ENCODE results near the gene IQCE.

IQCE gene

GRCh38 chr7:2634267-2635145 lies 75.7 kb downstream of the IQCE start:
- no peaks in the 10 kb centered on the region for H3K79me2 ChIP-seq (ENCODE audit: control insufficient read depth, low read length)
- no peaks in the 10 kb centered on the region for H3K36me3 ChIP-seq (ENCODE audit: control insufficient read depth, low read length)
- H3K27me3 ChIP-seq (ENCODE audit: control insufficient read depth, low read length): peaks cover 16% of the 10 kb centered on the region
- H3K9me3 ChIP-seq (ENCODE audit: control insufficient read depth, insufficient read depth, low read length): no peaks in the 10 kb centered on the region
- H3F3A ChIP-seq (ENCODE audit: control insufficient read depth, insufficient read depth): 0 out of 2 replicates have a peak, but pooled peaks cover 4% of the 10 kb centered on the region
- no peak overlapping the region for H3K27ac ChIP-seq (ENCODE audit: low read depth, low read length)
- no peaks in the 10 kb centered on the region for H3K9me2 ChIP-seq (replicated peaks; ENCODE audit: control insufficient read depth, low read length)
- no peak overlapping the region for H3K4me3 ChIP-seq (ENCODE audit: low read length)
- 0 out of 2 replicates have a peak, but pooled peaks cover 4% of the 10 kb centered on the region for H4K20me1 ChIP-seq (ENCODE audit: control insufficient read depth, insufficient read depth, low read depth, low read length)
- H3K4me1 ChIP-seq (ENCODE audit: control insufficient read depth, low read length): peaks cover 38% of the 10 kb centered on the region
- TF ChIP-seq CTCF (IDR thresholded peaks at IDR 0.05; ENCODE audit: low read depth, low read length, poor library complexity, severe bottlenecking): no peak
- H3K4me2 ChIP-seq (ENCODE audit: low read length): peak overlapping the region; percentile 72; the same call in 1 of the 2 replicates

- Histone ChIP-seq H4K20me1 (ENCODE audit: control insufficient read depth, insufficient read depth, low read depth, low read length) (0 out of 2 replicates have a peak, but pooled peaks cover 4% of the 10 kb centered on the region), H3K9me2 (replicated peaks; ENCODE audit: control insufficient read depth, low read length) (no peaks in the 10 kb centered on the region), H3K4me2 (ENCODE audit: low read length) (no peak overlapping the region), H3K36me3 (ENCODE audit: control insufficient read depth, low read length) (no peaks in the 10 kb centered on the region), H3K27ac (ENCODE audit: low read depth, low read length) (no peak overlapping the region), H3F3A (ENCODE audit: control insufficient read depth, insufficient read depth) (0 out of 2 replicates have a peak, but pooled peaks cover 4% of the 10 kb centered on the region), H3K4me1 (ENCODE audit: control insufficient read depth, low read length) (peaks cover 38% of the 10 kb centered on the region), H3K9me3 (ENCODE audit: control insufficient read depth, insufficient read depth, low read length) (no peaks in the 10 kb centered on the region), H3K27me3 (ENCODE audit: control insufficient read depth, low read length) (peaks cover 16% of the 10 kb centered on the region), H3K79me2 (ENCODE audit: control insufficient read depth, low read length) (no peaks in the 10 kb centered on the region), H3K4me3 (ENCODE audit: low read length) (no peak overlapping the region)
- no peak for TF ChIP-seq CTCF (IDR thresholded peaks at IDR 0.05; ENCODE audit: low read depth, low read length, poor library complexity, severe bottlenecking)
- no peak for TF ChIP-seq EZH2phosphoT487 (IDR thresholded peaks at IDR 0.05; ENCODE audit: borderline replicate concordance, low read length)
Observed at GRCh38 chr7:2635148-2635668, 76.4 kb downstream of the IQCE start.

GRCh38 chr7:2635810-2636701 lies 77.3 kb downstream of the IQCE start:
- H4K20me1 ChIP-seq (ENCODE audit: control insufficient read depth, insufficient read depth, low read depth, low read length): 0 out of 2 replicates have a peak, but pooled peaks cover 4% of the 10 kb centered on the region
- no peak overlapping the region for H3K27ac ChIP-seq (ENCODE audit: low read depth, low read length)
- H3K27me3 ChIP-seq (ENCODE audit: control insufficient read depth, low read length): peaks cover 16% of the 10 kb centered on the region
- peaks cover 45% of the 10 kb centered on the region for H3K4me1 ChIP-seq (ENCODE audit: control insufficient read depth, low read length)
- H3K36me3 ChIP-seq (ENCODE audit: control insufficient read depth, low read length): no peaks in the 10 kb centered on the region
- no peaks in the 10 kb centered on the region for H3K9me3 ChIP-seq (ENCODE audit: control insufficient read depth, insufficient read depth, low read length)
- 0 out of 2 replicates have a peak, but pooled peaks cover 4% of the 10 kb centered on the region for H3F3A ChIP-seq (ENCODE audit: control insufficient read depth, insufficient read depth)
- H3K4me3 ChIP-seq (ENCODE audit: low read length): no peak overlapping the region
- TF ChIP-seq CTCF (IDR thresholded peaks at IDR 0.05; ENCODE audit: low read depth, low read length, poor library complexity, severe bottlenecking): no peak
- no peak for TF ChIP-seq EZH2phosphoT487 (IDR thresholded peaks at IDR 0.05; ENCODE audit: borderline replicate concordance, low read length)
- H3K4me2 ChIP-seq (ENCODE audit: low read length): no peak overlapping the region
- no peaks in the 10 kb centered on the region for H3K9me2 ChIP-seq (replicated peaks; ENCODE audit: control insufficient read depth, low read length)
- no peaks in the 10 kb centered on the region for H3K79me2 ChIP-seq (ENCODE audit: control insufficient read depth, low read length)

Measured in DOHH2 (cell line).